HAP-1 (cell line): ENCODE results near the gene NBEA.
"Not testable (repeated sequence)": the region's sequence is repeated elsewhere in the genome, so short reads cannot be mapped to it uniquely, and the experiment has no call there.

ENCODE experiments used
- DNase-seq, 2 experiments: peaks; one replicate each; pipeline ENCODE4 v3.0.0-alpha.2; 2016 to 2020; ENCODE audit warnings: low spot score in 2 of 2
- H3K27me3 ChIP-seq: fragments of 250-450 bp; sonication (Bioruptor Pico); 2 replicates; pipeline ENCODE4 v1.5.1; 2020; ENCODE audit warnings: low read depth, mild to moderate bottlenecking, moderate library complexity
- H3K36me3 ChIP-seq: fragments of 250-450 bp; sonication (Bioruptor Pico); replicated peaks from 2 replicates; pipeline ENCODE4 v1.5.1; 2020; ENCODE audit warnings: mild to moderate bottlenecking
- H3K4me1 ChIP-seq: fragments of 250-450 bp; sonication (Bioruptor Pico); 2 replicates; pipeline ENCODE4 v1.5.1; 2020; ENCODE audit warnings: mild to moderate bottlenecking
- H3K4me3 ChIP-seq: fragments of 250-450 bp; sonication (Bioruptor Pico); 2 replicates; pipeline ENCODE4 v1.5.1; 2020; ENCODE audit warnings: mild to moderate bottlenecking, moderate library complexity
- H3K9me3 ChIP-seq: fragments of 250-450 bp; sonication (Bioruptor Pico); 2 replicates; pipeline ENCODE4 v1.5.1; 2020; ENCODE audit warnings: mild to moderate bottlenecking, moderate library complexity
- in situ Hi-C: fragments of 300-500 bp; cut with MboI; formaldehyde crosslinking; loops from 3 replicates; pipeline ENCODE4 v1.14.3; 2020; ENCODE audit warnings: low sequenced_read_pairs, inconsistent platforms, mixed read lengths

NBEA gene, protein sequence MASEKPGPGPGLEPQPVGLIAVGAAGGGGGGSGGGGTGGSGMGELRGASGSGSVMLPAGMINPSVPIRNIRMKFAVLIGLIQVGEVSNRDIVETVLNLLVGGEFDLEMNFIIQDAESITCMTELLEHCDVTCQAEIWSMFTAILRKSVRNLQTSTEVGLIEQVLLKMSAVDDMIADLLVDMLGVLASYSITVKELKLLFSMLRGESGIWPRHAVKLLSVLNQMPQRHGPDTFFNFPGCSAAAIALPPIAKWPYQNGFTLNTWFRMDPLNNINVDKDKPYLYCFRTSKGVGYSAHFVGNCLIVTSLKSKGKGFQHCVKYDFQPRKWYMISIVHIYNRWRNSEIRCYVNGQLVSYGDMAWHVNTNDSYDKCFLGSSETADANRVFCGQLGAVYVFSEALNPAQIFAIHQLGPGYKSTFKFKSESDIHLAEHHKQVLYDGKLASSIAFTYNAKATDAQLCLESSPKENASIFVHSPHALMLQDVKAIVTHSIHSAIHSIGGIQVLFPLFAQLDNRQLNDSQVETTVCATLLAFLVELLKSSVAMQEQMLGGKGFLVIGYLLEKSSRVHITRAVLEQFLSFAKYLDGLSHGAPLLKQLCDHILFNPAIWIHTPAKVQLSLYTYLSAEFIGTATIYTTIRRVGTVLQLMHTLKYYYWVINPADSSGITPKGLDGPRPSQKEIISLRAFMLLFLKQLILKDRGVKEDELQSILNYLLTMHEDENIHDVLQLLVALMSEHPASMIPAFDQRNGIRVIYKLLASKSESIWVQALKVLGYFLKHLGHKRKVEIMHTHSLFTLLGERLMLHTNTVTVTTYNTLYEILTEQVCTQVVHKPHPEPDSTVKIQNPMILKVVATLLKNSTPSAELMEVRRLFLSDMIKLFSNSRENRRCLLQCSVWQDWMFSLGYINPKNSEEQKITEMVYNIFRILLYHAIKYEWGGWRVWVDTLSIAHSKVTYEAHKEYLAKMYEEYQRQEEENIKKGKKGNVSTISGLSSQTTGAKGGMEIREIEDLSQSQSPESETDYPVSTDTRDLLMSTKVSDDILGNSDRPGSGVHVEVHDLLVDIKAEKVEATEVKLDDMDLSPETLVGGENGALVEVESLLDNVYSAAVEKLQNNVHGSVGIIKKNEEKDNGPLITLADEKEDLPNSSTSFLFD (N-terminal part only)

DNA sequence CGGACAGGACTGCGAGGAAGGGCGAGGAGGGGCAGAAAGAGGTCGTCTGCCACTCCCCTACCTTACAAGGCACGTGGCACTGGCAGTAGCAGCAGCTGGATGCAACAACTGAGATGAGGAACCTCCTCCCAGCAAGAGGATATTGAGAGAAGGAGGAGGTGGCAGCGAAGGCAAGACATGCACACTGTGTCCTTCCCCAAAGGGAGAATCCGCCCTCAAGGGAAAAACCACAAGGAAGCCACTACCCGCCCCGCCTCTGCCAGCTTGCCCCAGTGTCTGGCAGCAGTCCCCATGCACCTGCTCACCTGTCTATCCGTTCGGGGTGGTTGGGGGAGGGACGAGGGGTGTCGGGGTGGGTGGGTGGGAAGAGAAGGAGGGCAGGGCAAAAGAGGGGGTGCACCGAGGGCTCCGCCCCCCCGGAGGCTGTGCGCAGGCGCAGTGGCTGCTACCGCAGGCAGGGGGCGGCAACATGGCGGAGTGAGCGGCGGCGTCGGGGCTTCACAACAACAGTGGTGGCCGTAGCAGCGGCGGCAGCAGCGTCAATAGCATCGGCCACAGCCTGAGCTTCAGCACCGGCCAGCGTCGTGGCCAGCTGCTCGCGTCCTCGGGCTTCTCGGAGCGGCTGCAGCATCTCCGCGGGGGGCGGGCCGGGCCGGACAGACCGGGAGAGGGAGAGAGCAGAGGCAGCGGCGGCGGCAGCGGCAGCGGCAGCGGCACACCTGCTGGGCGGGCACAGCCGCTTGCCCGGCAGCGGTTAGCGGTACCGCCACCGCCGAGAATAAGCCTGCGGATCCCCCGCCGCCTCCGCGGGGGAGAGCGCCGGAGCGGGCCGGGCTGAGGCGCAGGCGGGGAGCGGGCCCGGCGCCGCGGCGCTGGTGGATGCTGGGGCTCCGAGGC is at the start of gene NBEA:
NBEA (plus strand) TSS at position 436 of the 897 bp plus-strand sequence. CDS start 551 bp downstream, outside the sequence.
- no peaks in the 10 kb centered on the region for H3K9me3 ChIP-seq
- in situ Hi-C loops: no loop called here
- H3K4me1 ChIP-seq: peaks cover 27% of the 10 kb centered on the region
- H3K4me3 ChIP-seq: peak within 1 kb of the TSS; percentile 72
- peak; percentile 76 to 82 for DNase-seq
- no peaks in the 10 kb centered on the region for H3K27me3 ChIP-seq
- no peaks in the 10 kb centered on the region for H3K36me3 ChIP-seq

DNA sequence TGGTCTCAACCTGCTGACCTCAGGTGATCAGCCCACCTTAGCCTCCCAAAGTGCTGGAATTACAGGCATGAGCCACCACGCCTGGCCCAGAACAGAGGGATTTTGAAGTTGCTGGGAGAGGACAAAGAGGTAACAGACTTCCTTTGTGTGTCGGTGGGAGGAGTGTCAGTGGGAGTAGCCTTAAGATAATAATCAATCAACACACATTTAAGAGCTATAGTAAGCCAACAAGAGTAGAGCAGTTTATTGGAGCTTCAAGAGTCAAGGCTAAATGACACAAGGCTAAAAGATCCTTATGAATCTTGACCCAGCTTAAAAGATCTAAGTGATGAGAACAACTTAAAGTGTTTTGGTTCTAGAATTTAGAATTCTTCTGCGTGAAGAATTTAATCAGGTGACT is 47.3 kb upstream of the NBEA start:
- Histone ChIP-seq H3K36me3 (no peaks in the 10 kb centered on the region), H3K27me3 (no peaks in the 10 kb centered on the region), H3K4me3 (no peak overlapping the region), H3K9me3 (no peaks in the 10 kb centered on the region), H3K4me1 (peaks cover 12% of the 10 kb centered on the region)
- peak; percentile 47 to 65 for DNase-seq
- in situ Hi-C loops: no loop called here

DNA sequence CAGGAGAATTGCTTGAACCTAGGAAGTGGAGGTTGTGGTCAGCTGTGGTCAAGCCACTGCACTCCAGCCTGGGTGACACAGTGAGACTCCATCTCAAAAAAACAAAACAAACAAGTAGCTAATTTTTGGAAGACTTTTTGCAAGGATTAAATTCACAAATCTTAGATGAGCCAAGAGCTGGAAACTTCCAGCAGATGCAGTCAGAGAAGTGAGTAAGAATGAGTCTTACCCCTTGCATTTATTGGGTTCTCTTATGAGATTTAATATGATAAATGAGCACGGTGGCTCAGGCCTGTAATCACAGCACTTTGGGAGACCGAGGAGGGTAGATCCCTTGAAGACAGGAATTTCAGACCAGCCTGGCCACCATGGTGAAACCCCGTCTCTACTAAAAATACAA is 44.9 kb upstream of the NBEA start:
- Histone ChIP-seq H3K9me3 (no peaks in the 10 kb centered on the region), H3K4me3 (no peak overlapping the region), H3K36me3 (no peaks in the 10 kb centered on the region), H3K27me3 (no peaks in the 10 kb centered on the region), H3K4me1 (peaks cover 19% of the 10 kb centered on the region)
- in situ Hi-C loops: no loop called here
- DNase-seq: no peak

DNA sequence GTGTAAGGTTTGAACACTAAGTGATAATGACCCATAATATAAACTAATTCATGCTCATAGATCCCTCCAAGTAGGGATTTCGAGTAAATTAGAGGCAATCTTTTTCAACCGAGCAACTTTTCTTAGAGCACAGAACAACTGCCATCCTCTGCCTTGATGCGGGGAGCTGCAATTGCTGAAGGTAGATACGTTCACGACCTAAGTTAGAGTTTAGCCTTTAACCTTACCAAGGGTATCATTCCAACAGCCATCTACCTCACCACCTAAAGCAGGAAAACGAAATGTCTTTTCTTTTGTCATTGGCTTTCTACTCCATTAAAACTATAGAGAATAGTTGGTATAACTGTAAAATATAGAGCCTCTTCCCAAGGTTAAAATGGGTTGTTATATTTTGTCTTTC is 42.2 kb upstream of the NBEA start:
- no peaks in the 10 kb centered on the region for H3K9me3 ChIP-seq
- H3K36me3 ChIP-seq: no peaks in the 10 kb centered on the region
- no peak for DNase-seq
- no peak overlapping the region for H3K4me3 ChIP-seq
- H3K4me1 ChIP-seq: peaks cover 17% of the 10 kb centered on the region
- in situ Hi-C loops: no loop called here
- no peaks in the 10 kb centered on the region for H3K27me3 ChIP-seq

DNA sequence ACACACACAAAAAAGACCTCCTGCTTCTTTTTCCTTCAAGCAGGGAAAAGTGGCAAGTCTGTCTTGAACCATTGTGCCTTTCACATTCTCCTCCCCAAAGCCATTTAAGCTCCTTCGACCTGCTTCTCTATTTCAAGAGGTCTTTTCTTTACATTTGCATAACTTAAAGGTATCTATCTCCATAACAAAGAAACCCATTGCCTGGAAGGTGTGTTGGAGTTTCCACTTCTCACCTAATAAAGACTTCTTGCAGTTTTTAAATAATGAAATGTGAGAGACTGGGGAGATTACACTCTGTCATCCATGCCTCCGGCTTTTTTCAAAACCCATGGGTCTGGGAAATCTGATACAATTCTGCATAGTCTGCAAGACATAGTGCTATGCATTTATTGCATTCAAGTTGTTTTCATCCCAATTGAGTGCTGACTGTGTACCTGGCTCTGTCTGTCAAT is 41.8 kb upstream of the NBEA start:
- Histone ChIP-seq H3K27me3 (no peaks in the 10 kb centered on the region), H3K4me3 (no peak overlapping the region), H3K36me3 (no peaks in the 10 kb centered on the region), H3K9me3 (no peaks in the 10 kb centered on the region), H3K4me1 (peaks cover 15% of the 10 kb centered on the region)
- in situ Hi-C loops: no loop called here
- peak; percentile 79 to 100 for DNase-seq

DNA sequence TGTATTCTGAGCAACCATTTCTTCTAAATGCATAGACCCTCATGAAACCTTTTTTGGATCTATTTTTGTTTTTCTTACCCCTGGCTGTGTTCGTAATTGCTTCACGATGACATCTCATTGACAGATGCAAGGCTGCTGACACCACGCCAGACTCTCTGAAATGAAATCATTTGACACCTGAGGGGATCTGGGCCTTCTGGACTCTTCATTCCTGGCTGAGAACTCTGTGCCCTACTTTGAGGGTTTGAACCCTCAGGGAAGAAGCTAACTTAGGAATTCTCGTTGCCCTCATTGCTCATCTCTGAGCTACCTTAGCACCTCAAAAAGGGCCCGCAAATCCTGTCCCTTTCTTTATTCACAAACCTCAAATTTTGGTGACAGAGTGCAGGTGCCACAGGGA is 40.5 kb upstream of the NBEA start:
- no peak for DNase-seq

DNA sequence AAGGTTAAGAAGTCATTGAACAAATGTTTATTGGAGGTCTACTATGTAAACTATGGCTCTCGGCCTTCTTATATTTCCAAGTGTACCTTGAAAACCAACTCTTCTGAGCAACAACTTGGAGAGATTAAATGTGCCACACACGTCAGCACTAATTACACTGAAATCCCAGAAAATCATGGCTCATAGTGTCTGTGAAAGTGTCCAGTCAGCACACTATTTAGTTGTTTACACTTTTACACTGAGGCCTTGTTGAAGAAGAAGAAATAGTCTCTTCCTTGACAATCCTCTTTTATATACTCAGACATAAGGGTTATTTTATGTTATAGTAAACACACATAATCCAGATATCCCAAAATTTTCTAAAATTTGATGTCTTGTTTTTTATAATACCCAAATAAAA is 30.9 kb upstream of the NBEA start:
- DNase-seq: no peak
- peaks cover 8% of the 10 kb centered on the region for H3K4me1 ChIP-seq
- H3K9me3 ChIP-seq: no peaks in the 10 kb centered on the region
- in situ Hi-C loops: no loop called here
- H3K4me3 ChIP-seq: no peak overlapping the region
- H3K36me3 ChIP-seq: no peaks in the 10 kb centered on the region
- H3K27me3 ChIP-seq: no peaks in the 10 kb centered on the region

More for the DNA sequence above, 40.5 kb upstream of the NBEA start:
- H3K4me1 ChIP-seq: peaks cover 15% of the 10 kb centered on the region
- H3K9me3 ChIP-seq: no peaks in the 10 kb centered on the region
- H3K27me3 ChIP-seq: no peaks in the 10 kb centered on the region
- no peak overlapping the region for H3K4me3 ChIP-seq
- H3K36me3 ChIP-seq: no peaks in the 10 kb centered on the region
- in situ Hi-C loops: no loop called here

DNA sequence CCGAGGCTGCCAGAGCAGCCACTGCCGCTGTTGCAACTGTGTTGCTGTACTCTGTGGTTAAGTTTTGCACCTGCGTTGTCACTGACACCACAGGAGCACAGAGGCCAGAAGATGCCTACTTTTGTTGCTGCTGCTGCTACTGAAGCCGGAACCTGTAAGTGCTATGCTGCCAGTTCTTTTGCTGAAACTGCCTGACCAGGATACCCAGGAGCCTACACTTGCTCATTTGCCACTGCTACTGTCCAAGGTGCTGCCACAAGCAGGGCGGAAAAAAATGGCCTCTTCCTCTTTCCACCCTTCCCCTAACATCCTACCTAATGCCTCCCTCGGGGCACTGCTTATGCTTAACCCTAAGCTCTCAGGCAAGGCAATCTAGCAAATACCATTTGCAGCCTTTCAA is 29.0 kb upstream of the NBEA start:
- Histone ChIP-seq H3K36me3 (no peaks in the 10 kb centered on the region), H3K9me3 (no peaks in the 10 kb centered on the region), H3K4me3 (no peak overlapping the region), H3K27me3 (no peaks in the 10 kb centered on the region), H3K4me1 (peaks cover 8% of the 10 kb centered on the region)
- DNase-seq: peak; percentile 13 to 55
- in situ Hi-C loops: no loop called here

DNA sequence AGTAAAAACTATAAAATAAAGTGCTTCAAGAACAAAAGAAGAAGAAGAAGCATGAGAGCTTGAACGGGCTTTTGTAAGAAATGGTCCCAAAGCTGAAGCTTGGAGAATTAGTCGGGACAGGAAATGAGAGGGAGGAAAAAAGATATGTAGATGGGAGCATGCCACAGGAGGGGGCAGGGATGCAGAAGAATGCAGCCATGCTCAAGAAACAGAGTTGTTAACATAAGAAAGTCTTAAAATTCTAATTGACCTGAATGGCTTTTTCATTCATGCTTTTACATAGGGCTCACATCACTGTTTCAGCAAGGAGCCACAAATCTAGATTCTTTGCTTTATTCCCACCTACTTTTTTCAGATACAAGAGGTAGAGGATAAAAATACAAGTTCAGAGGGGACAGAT is 27.7 kb upstream of the NBEA start:
- Histone ChIP-seq H3K27me3 (no peaks in the 10 kb centered on the region), H3K36me3 (no peaks in the 10 kb centered on the region), H3K4me1 (peaks cover 8% of the 10 kb centered on the region), H3K4me3 (no peak overlapping the region), H3K9me3 (no peaks in the 10 kb centered on the region)
- peak; percentile 56 to 70 for DNase-seq
- in situ Hi-C loops: no loop called here

DNA sequence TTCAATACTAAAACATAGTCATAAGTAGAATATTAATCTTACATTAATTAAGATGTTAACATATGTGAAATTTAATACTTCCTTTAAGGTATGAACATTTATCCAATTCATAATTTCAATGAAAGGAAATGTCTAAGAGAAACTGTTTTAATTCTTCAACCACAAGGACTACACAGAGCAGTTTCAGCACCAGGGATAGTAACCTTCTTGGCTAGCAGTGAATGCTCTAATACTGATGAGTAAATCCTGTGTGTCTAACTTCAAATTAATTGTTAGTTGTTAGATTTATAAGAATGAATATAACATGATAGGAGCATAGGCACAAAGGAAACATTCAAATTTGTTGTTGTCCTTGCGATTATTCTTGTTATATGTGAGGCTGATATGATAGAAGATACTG is 15.6 kb upstream of the NBEA start:
- H3K27me3 ChIP-seq: peaks cover 2% of the 10 kb centered on the region; the same call in 1 of the 2 replicates
- no peaks in the 10 kb centered on the region for H3K4me1 ChIP-seq
- H3K36me3 ChIP-seq: no peaks in the 10 kb centered on the region
- in situ Hi-C loops: no loop called here
- peak in 1 of 2 experiments; percentile 22 for DNase-seq
- no peak overlapping the region for H3K4me3 ChIP-seq
- no peaks in the 10 kb centered on the region for H3K9me3 ChIP-seq

DNA sequence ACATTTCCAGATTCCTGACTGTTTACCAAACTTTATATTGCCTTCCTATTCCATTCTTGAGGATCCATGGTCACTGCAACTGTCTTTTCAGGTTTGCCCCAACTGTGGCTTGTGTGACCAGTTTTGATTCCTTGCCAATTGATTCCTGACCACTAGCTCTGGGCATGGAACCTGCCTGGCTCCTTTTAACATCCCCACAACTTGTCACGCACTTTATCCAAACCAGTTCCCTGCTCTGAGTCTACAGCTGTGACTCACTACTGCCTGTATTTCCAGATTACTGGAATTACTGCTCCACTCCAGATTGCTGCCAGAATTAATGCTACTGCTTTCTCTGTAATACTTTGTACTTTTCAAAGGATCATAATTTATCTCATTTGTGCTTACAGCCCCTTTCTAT is 13.4 kb upstream of the NBEA start:
- H3K27me3 ChIP-seq, H3K4me3 ChIP-seq, DNase-seq, H3K9me3 ChIP-seq, in situ Hi-C loops, H3K4me1 ChIP-seq, H3K36me3 ChIP-seq: not testable (repeated sequence)

DNA sequence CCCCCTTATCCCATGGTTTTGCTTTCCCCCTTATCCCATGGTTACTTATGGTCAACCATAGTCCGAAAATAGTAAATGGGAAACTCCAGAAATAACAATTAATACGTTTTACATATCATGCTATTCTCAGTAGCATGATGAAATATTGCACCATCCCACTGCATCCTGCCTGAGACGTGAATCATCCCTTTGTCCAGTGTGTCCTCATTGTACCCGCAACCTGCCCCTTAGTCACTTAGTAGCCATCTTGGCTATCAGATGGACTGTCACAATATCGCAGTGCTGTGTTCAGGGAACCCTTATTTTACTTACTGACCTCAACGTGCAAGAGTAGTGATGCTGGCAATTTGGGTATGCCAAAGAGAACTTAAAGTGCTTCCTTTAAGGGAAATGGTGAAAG is 10.5 kb upstream of the NBEA start:
- H3K4me3 ChIP-seq: no peak overlapping the region
- peaks cover 9% of the 10 kb centered on the region; the same call in 1 of the 2 replicates for H3K4me1 ChIP-seq
- H3K9me3 ChIP-seq: peaks cover 2% of the 10 kb centered on the region; the same call in 1 of the 2 replicates
- H3K27me3 ChIP-seq: peaks cover 2% of the 10 kb centered on the region; the same call in 1 of the 2 replicates
- no peaks in the 10 kb centered on the region for H3K36me3 ChIP-seq
- no peak for DNase-seq
- in situ Hi-C loops: no loop called here

DNA sequence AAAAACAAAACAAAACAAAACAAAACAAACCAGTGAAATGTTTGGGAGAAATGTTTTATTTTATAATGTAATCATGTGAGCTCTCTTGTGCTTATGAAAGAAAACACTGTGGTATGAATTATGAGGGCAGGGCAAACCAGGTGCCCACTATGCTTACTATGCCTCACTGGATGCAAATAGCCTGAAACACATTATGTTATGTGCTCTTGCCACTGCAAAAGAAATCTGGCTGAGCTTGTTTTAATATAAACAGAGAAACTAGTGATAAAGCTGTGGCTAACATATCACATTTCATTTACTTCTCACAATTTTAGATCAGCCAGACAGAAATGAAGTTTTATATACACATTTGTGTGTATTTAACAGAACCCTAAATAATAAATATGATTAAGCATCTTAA is 8.7 kb upstream of the NBEA start:
- Histone ChIP-seq H3K9me3 (peaks cover 2% of the 10 kb centered on the region; the same call in 1 of the 2 replicates), H3K36me3 (no peaks in the 10 kb centered on the region), H3K4me3 (no peak overlapping the region), H3K27me3 (peaks cover 2% of the 10 kb centered on the region; the same call in 1 of the 2 replicates), H3K4me1 (peaks cover 9% of the 10 kb centered on the region; the same call in 1 of the 2 replicates)
- in situ Hi-C loops: no loop called here
- DNase-seq: no peak
